MCF 10A (cell line): Measurements from ENCODE around the gene SLC16A5. TPM values are rescaled to one million over a fixed set of nuclear protein-coding genes. Genes with fewer than 3 reads are reported as not detected.

Experiments
- BruUV-seq: library from RNA; stranded (reverse); fragments of 400-500 nt; replicated peaks from 2 replicates; lab custom pipeline; 2021; lab: Mats Ljungman, UMichigan
- CTCF ChIA-PET: fragments of 300-600 bp; sonication (Branson Sonifier 250); formaldehyde crosslinking; extraction: SDS; loops from one replicate; lab custom pipeline; 2021; ENCODE audit warnings: antibody characterized with exemption, inconsistent platforms; lab: Yijun Ruan, JAX
- POLR2A ChIA-PET: fragments of 300-600, 350-650 bp; sonication (Branson Sonifier 250); formaldehyde crosslinking; extraction: SDS; loops from one replicate; lab custom pipeline; 2020; ENCODE audit warnings: antibody characterized with exemption, inconsistent platforms; lab: Yijun Ruan, JAX
- DNase-seq: peaks from one replicate; pipeline ENCODE4 v3.0.0-alpha.2; 2018; ENCODE audit not compliant: unreplicated experiment
- H3K27ac Mint-ChIP-seq: one replicate; pipeline ENCODE4 v1.8.0; 2022; ENCODE audit warnings: mild to moderate bottlenecking, low read depth, mixed read lengths; ENCODE audit not compliant: unreplicated experiment
- H3K27me3 Mint-ChIP-seq: one replicate; pipeline ENCODE4 v1.8.0; 2022; ENCODE audit warnings: mixed read lengths; ENCODE audit not compliant: insufficient read depth, unreplicated experiment
- H3K36me3 Mint-ChIP-seq: one replicate; pipeline ENCODE4 v1.8.0; 2022; ENCODE audit warnings: mild to moderate bottlenecking, moderate library complexity, mixed read lengths; ENCODE audit not compliant: insufficient read depth, unreplicated experiment
- H3K4me1 Mint-ChIP-seq: one replicate; pipeline ENCODE4 v1.8.0; 2022; ENCODE audit warnings: mixed read lengths; ENCODE audit not compliant: insufficient read depth, unreplicated experiment
- H3K4me3 Mint-ChIP-seq: one replicate; pipeline ENCODE4 v1.8.0; 2022; ENCODE audit warnings: mild to moderate bottlenecking, moderate library complexity, mixed read lengths; ENCODE audit not compliant: unreplicated experiment
- H3K9me3 Mint-ChIP-seq: one replicate; pipeline ENCODE4 v1.8.0; 2022; ENCODE audit warnings: mixed read lengths; ENCODE audit not compliant: unreplicated experiment
- intact Hi-C: fragments of 100-400 bp; cut with micrococcal nuclease; formaldehyde crosslinking; loops from 2 replicates; pipeline ENCODE4 v1.14.1; 2022
- total RNA-seq: library from RNA; stranded (reverse); gene quantifications from 2 replicates; pipeline ENCODE4 v1.2.3, GENCODE V29; 2022
- TF ChIP-seq, protein P1 (sequence below): fragments of 200-600 bp; IDR thresholded peaks from one replicate; pipeline ENCODE4 v1.8.0; 2022; ENCODE audit warnings: antibody characterized with exemption, mild to moderate bottlenecking; ENCODE audit not compliant: unreplicated experiment

Gene SLC16A5
- total RNA-seq, 1 experiment from 2014 or later: 26.0 TPM

DNA sequence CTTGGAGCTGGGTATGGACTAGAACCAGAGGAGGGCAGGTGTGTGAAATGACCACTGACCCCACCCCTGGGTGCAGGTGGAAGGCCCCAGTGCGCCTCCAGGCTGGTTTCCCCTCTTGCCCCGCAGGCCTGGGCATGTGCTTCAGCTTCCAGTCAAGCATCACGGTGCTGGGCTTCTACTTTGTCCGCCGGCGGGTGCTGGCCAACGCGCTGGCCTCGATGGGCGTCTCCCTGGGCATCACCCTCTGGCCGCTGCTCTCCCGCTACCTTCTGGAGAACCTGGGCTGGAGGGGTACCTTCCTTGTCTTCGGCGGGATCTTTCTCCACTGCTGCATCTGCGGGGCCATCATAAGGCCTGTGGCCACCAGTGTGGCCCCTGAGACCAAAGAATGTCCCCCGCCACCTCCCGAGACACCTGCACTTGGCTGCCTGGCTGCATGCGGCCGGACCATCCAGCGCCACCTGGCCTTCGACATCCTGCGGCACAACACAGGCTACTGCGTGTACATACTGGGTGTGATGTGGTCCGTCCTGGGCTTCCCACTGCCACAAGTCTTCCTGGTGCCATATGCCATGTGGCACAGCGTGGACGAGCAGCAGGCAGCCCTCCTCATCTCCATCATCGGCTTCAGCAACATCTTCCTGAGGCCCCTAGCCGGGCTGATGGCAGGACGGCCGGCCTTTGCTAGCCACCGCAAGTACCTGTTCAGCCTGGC lies 12.3 kb downstream of the SLC16A5 start:
- POLR2A ChIA-PET: interaction anchor here (1.4 kb wide), 1 partner anchor 10 kb away, joined by 8 read pairs; the partner anchor contains the start of gene ARMC7
- DNase-seq: no peak
- intact Hi-C loops: no loop called here
- BruUV-seq: no TSS peak
- Mint-ChIP-seq H3K27ac (no peak overlapping the region), H3K36me3 (peaks cover 53% of the 10 kb centered on the region), H3K4me1 (peaks cover 5% of the 10 kb centered on the region), H3K9me3 (no peaks in the 10 kb centered on the region), H3K4me3 (no peak overlapping the region), H3K27me3 (no peaks in the 10 kb centered on the region)
- TF ChIP-seq, protein P1, sequence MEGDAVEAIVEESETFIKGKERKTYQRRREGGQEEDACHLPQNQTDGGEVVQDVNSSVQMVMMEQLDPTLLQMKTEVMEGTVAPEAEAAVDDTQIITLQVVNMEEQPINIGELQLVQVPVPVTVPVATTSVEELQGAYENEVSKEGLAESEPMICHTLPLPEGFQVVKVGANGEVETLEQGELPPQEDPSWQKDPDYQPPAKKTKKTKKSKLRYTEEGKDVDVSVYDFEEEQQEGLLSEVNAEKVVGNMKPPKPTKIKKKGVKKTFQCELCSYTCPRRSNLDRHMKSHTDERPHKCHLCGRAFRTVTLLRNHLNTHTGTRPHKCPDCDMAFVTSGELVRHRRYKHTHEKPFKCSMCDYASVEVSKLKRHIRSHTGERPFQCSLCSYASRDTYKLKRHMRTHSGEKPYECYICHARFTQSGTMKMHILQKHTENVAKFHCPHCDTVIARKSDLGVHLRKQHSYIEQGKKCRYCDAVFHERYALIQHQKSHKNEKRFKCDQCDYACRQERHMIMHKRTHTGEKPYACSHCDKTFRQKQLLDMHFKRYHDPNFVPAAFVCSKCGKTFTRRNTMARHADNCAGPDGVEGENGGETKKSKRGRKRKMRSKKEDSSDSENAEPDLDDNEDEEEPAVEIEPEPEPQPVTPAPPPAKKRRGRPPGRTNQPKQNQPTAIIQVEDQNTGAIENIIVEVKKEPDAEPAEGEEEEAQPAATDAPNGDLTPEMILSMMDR: no peak
- CTCF ChIA-PET: interaction anchor here (0.6 to 3.6 kb wide), 2 partner anchors 12 to 14 kb away, joined by 6 to 14 read pairs; no protein-coding TSS in a partner anchor

- TF ChIP-seq, protein P1: no peak
- ChIA-PET POLR2A (interaction anchor here (0.8 to 1.2 kb wide), 2 partner anchors 23 to 52 kb away, joined by 3 read pairs; partner anchors contain the start of gene JPT1), CTCF (interaction anchor here (0.6 to 6.0 kb wide), 2 partner anchors 32 to 107 kb away, joined by 4 to 48 read pairs; no protein-coding TSS in a partner anchor)
- BruUV-seq: no TSS peak
- Mint-ChIP-seq H3K4me1 (no peaks in the 10 kb centered on the region), H3K27me3 (no peaks in the 10 kb centered on the region), H3K9me3 (no peaks in the 10 kb centered on the region), H3K27ac (no peak overlapping the region), H3K36me3 (peaks cover 55% of the 10 kb centered on the region), H3K4me3 (no peak overlapping the region)
- intact Hi-C loops: no loop called here
- DNase-seq: no peak
Measured at GRCh38 chr17:75102385-75102821, 14.6 kb downstream of the SLC16A5 start.

- H3K4me1 Mint-ChIP-seq: no peaks in the 10 kb centered on the region
- POLR2A ChIA-PET: interaction anchor here (0.6 kb wide), 1 partner anchor 44 kb away, joined by 4 read pairs; no protein-coding TSS in a partner anchor
- no peak overlapping the region for H3K4me3 Mint-ChIP-seq
- no peak overlapping the region for H3K27ac Mint-ChIP-seq
- DNase-seq: no peak
- CTCF ChIA-PET: interaction anchor here (0.7 to 6.0 kb wide), 8 partner anchors 10 to 329 kb away, joined by 3 to 48 read pairs (median 4); no protein-coding TSS in a partner anchor
- TF ChIP-seq, protein P1: no peak
- intact Hi-C loops: no loop called here
- H3K36me3 Mint-ChIP-seq: peaks cover 42% of the 10 kb centered on the region
- no TSS peak for BruUV-seq
- no peaks in the 10 kb centered on the region for H3K9me3 Mint-ChIP-seq
- no peaks in the 10 kb centered on the region for H3K27me3 Mint-ChIP-seq
Measured at GRCh38 chr17:75103601-75104554, 16.1 kb downstream of the SLC16A5 start.
